Measurements from ENCODE around the gene CHAMP1.

GRCh38 chr13:114275304-114275703 lies 39.0 kb upstream of the CHAMP1 start:
- TF ChIP-seq MAX (IDR thresholded peaks at IDR 0.05) (no peak), CTCF (IDR thresholded peaks at IDR 0.05; ENCODE audit: control extremely low read depth in 1 of 3, insufficient read depth in 1 of 3, low read depth in 1 of 3, low read length in 3 of 3) (no peak), ATF2 (IDR thresholded peaks at IDR 0.05; ENCODE audit: low read length) (no peak), ZNF274 (IDR thresholded peaks at IDR 0.05; ENCODE audit: borderline replicate concordance, extremely low read depth, low read length) (no peak), RAD21 (IDR thresholded peaks at IDR 0.05 in 1 of 2, conservative IDR thresholded peaks at IDR 0.05 in 1 of 2; ENCODE audit: low read depth in 2 of 2, low read length in 2 of 2) (no peak), EZH2 (IDR thresholded peaks at IDR 0.05; ENCODE audit: low read depth, low read length, severe bottlenecking) (no peak), TBP (IDR thresholded peaks at IDR 0.05; ENCODE audit: low read depth, low read length) (no peak)
